ENCODE results near the gene MORN1.
"Not testable (repeated sequence)": the region's sequence is repeated elsewhere in the genome, so short reads cannot be mapped to it uniquely, and the experiment has no call there.

MORN1 gene

GRCh38 chr1:2391041-2391930 lies at the start of gene MORN1, which contains the start of gene RER1:
TSS of gene MORN1 (minus strand) at chr1:2391554. CDS start at chr1:2391533, 21 bp downstream.
TSS of gene RER1 (plus strand) at chr1:2391841. CDS start at chr1:2395791, 3,950 bp downstream.
- DNase-seq, result peak; percentile 98

DNA sequence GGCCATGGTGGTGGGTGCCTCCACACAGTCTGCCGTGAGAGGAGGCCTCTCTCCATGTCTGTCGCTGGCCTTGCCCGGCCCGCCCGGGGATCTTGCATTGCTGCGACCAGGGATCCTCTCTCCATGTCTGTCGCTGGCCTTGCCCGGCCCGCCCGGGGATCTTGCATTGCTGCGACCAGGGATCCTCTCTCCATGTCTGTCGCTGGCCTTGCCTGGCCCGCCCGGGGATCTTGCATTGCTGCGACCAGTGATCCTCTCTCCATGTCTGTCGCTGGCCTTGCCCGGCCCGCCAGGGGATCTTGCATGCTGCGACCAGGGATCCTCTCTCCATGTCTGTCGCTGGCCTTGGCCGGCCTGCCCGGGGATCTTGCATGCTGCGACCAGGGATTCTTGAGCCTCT lies 49.0 kb upstream of the MORN1 start:
- not testable (repeated sequence) for DNase-seq

- no peak for DNase-seq
These were observed 48.0 kb upstream of the MORN1 start for GRCh38 chr1:2439369-2439768.

GRCh38 chr1:2438641-2439040 lies 47.3 kb upstream of the MORN1 start:
- no peak for DNase-seq

DNA sequence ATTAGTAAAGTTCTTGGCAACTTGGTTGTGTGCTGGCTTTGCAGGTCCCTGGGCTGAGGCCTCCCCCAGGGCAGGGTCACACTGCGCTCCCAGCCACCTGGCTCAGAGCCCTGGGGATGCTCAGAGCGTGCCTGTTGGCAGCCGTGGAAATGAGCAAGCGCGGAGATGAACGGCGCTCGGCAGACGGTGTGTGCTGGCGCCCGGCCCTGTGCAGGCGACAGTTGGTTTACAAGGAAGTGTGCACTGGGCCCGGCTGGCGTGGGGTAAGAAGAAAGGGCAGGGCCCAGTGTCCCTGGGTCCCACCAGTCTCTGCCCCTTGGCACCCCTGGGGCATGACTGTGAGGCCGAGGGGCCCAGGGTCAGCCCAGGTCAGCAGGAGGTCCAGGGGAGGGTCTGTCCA lies 46.7 kb upstream of the MORN1 start:
- DNase-seq, result no peak

DNA sequence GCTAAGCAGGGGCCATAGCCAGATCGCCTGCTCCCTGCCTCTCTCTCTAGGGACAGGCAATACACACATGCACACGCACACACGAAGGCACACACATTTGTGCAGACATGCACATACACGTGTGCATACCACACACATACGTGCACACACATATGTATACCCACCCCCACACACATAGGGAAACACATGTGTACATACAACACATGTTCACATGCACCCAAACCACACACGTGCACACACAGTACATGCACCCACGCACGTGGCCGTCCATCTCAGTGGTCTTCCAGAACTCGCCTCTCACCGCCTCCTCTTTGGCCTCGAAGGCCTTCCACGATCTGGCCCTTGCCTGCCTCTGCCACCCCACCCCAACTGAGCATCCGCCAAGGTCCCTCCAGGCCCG lies 46.3 kb upstream of the MORN1 start:
- DNase-seq, result no peak

- DNase-seq, result no peak
These were observed 45.5 kb upstream of the MORN1 start for GRCh38 chr1:2436876-2437275.

- DNase-seq, result no peak
These were observed 44.5 kb upstream of the MORN1 start for GRCh38 chr1:2435746-2436355.

- DNase-seq, result no peak
These were observed 43.7 kb upstream of the MORN1 start for GRCh38 chr1:2435091-2435490.

DNA sequence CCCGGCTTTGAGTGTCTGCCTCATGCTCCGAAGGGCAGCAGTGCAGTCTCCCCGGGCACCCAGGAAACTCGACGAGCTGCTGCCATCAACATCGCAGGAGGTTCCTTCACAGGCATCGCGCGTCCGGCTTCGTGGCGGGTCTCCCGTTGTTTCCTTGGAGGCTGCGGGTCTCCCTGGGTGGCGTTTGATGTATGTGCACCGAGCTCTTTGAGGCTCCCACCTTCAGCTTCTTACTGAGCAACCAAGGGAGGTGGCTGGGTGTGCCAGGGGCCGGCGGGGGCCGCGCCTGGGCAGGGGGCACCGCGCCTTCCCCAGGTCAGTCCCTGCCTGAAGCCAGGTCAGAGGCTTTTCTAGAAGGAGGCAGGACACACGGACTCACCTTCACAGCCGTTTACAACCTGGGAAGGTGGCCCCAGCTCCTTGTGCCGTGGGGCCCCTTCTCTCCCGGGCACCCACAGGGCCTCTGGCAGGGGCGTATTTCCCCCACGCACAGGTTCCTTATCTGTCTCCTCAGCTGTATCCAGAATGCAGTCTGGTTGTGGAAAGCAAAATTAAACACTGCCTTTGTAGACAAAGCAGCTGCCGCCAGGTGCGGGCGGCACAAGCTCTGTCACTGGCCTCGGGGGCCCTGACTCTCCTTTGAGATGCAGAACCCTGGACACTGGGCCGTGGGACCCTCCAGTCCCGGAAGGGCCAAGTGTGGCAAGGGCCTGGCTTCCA lies 42.7 kb upstream of the MORN1 start:
- no peak for DNase-seq

GRCh38 chr1:2433196-2433595 lies 41.8 kb upstream of the MORN1 start:
- no peak for DNase-seq

DNA sequence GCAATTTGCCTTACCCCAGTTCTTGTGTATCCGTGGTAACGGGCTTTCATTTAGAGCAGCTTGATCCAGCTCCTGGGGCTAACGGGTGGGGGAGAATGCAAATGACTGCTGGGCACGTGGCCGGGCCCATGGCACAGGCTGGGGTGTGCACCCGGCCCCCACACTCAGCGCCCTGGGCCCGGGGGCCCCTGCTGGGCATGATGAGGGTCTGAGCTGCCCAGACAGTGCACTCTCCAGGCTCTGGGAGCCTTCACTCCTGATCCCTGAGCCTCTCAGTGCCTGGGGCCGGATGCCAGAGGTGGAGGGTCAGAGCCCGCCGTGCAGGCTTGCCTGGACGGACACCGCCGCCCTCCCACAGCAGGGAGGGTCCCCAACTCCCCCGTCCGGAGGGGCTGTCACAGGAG lies 41.1 kb upstream of the MORN1 start:
- peak; percentile 64 for DNase-seq

DNA sequence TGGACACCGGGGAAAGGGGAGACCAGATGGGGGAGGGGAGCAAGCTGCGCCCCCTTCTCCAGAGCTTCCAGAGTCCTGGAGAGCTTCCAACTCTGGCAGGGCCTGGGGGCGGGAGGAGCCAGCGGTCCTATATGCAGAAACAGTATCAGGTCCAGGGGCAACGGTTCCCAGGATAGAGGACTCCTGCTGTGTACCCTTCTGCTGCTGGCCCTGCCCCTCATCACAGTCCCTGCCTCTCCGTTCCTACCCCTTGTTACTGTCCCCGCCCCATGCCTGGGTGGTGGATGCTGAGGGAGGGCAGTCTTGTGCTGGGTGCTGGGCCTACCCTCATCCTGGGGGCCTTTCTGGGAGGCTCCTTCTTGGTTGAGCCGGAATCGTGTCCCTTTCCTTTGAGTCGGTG lies 40.2 kb upstream of the MORN1 start:
- peak; percentile 64 for DNase-seq

DNA sequence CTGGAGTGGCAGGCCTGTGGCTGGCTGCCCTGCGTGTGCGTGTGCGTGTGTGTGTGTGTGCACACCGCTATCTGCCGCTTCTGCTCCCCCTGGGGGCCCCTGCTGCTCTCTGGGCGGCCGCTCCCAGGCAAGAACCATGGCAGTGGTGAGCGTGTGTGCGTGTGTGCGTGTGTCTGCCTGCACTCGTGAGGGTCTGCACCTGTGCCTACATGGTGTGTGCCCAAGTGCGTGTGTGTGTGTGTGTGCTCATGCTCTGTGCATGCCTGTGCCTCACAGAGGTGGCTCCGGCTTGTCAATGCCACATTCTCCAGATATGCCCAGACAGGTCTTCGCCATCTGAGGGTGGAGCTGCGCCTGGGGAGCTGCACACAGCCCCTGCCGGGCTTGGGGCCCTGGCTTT lies 39.7 kb upstream of the MORN1 start:
- peak; percentile 65 for DNase-seq

DNA sequence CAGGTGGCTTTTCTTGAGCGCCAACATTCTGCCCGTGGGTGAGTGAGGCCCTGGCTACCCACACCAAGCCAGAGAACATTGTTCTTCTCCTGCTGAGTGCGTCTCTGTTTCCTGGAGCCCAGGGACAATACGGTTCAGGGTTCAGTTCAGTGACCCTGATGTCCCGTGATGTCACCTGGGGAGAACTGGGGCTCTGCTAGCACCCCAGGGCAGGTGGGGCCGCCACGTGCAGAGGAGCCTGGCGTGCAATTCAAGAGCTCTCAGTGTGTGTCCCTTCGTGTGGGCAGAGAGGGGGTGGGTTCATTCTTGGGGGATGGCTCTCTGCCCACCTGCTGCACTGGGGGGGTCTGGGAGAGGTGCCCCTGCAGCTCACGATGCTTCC lies 39.2 kb upstream of the MORN1 start:
- DNase-seq, result peak; percentile 24

- peak; percentile 36 for DNase-seq
These were observed 38.6 kb upstream of the MORN1 start for GRCh38 chr1:2429780-2430591.

DNA sequence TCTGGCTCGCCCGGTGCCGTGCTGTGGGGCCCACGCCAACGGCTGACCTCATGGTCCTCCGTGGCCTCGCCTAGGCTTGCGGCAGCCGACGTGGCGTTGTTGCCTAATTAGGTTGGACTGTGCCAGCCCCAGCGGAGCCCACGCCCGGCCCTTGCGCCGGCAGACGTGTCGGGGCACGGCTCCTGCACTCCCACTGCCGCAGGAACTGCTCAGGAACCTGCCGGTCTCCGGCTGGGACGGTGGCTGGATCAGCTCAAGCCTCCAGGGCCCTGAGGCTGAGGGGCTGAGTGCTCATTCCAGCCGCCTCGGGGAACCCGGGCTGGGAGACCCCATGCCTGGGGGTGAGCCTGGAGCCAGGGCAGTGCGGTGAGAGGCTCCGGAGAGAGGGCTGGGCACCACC lies 37.1 kb upstream of the MORN1 start:
- DNase-seq, result no peak

DNA sequence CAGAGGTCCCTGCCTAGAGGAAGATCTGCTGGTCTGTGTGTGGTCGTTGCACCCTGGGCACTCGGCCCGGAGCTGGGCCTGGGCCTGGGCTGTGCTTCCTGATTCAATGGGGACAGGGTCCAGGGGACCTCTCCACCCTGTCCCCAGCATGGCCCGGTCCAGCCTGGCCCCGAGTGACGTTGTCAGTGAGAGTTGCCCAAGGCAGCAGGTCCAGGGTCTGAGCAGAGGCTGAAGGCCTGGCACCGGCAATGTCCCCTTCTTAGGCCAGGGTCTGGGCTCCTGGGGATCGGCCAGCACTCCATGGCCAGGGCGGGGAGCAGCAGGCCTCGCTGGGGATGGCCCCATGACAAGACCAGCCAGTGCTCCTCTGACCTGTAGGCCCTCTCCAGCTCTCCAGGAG lies 36.6 kb upstream of the MORN1 start:
- no peak for DNase-seq

GRCh38 chr1:2427051-2427450 lies 35.7 kb upstream of the MORN1 start:
- no peak for DNase-seq

DNA sequence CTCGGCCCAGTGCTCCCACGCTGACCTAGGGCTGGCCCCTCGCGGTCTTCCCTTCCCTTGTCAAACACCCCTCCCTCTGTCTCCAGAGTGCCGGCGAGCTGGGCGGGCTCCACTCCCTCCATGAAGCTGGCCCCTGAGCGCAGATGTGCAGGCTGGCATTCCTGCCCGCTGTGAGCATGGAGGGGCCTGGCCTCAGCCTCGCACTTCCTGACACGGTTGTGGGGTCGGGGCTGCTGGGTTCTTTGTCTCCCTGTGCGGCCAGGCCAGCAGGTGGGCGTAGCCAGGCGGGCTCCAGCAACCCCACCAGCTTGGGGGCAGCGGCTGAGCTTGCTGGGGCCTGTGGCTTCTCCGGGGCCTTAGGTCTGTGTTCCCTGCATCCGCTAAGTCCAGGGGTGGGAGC lies 35.2 kb upstream of the MORN1 start:
- peak; percentile 77 for DNase-seq

GRCh38 chr1:2425892-2426291 lies 34.5 kb upstream of the MORN1 start:
- no peak for DNase-seq

DNA sequence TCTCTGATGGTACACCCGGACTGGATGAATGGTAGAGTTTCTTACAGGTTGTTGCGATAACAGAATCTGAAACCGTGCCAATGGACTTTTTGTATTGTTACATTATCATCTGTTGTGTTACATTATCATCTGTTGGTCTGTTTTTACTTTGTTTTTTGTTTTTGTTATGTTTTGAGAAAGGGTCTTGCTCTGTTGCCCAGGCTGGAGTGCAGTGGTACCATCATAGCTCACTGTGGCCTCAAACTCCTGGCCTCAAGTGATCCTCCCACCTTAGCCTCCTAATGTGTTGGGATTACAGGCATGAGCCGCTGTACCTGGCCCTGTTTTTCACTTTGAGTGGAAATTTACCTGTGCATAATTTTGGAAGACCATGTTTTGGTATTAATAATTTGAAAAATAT lies 31.2 kb upstream of the MORN1 start:
- DNase-seq, result no peak

DNA sequence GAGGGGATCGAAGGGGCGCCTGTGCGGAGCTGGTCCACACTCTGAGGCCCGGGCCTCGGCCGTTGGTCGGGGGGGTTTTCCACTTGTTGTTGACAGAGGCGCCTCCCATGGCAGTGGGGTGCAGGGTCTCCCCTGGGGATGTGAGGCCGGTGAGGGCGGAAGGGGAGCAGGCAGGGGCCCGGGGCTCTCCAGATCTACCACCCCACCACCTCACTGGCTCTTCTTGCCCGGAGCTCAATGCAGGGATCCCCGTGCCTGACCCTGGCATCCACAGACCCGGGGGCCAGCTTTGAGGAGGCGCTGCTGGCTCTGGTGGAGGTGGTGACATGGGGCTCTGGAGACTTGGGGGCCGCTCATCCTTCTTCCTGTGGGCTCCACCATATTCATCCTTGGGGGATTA lies 28.1 kb upstream of the MORN1 start:
- no peak for DNase-seq
